Measurements from ENCODE around the gene DLG1. TPM values are rescaled to one million over a fixed set of nuclear protein-coding genes. Genes with fewer than 3 reads are reported as not detected.
"Not testable (repeated sequence)": the region's sequence is repeated elsewhere in the genome, so short reads cannot be mapped to it uniquely, and the experiment has no call there.

The DLG1 gene
- total RNA-seq, 1 donor from 2014 or later: 77.5 TPM

GRCh38 chr3:197285557-197285956 is 12.9 kb downstream of the DLG1 start:
- no peak for ATAC-seq
- intact Hi-C loops (cut with DNase I): no loop called here

GRCh38 chr3:197283045-197283444 is 15.4 kb downstream of the DLG1 start:
- H3K4me3 ChIP-seq: no peak overlapping the region
- TF ChIP-seq CTCF (IDR thresholded peaks at IDR 0.05): no peak
- no peaks in the 10 kb centered on the region for H3K27me3 ChIP-seq
- H3K36me3 ChIP-seq: peaks cover 29% of the 10 kb centered on the region
- no peak for ATAC-seq
- H3K27ac ChIP-seq: no peak overlapping the region
- intact Hi-C loops (cut with DNase I): no loop called here
- no peaks in the 10 kb centered on the region for H3K9me3 ChIP-seq
- no peak for DNase-seq
- no peaks in the 10 kb centered on the region for H3K4me1 ChIP-seq

More at GRCh38 chr3:197285557-197285956, 12.9 kb downstream of the DLG1 start:
- Histone ChIP-seq H3K27me3 (no peaks in the 10 kb centered on the region), H3K4me1 (peaks cover 3% of the 10 kb centered on the region), H3K4me3 (no peak overlapping the region), H3K36me3 (peaks cover 28% of the 10 kb centered on the region), H3K9me3 (no peaks in the 10 kb centered on the region), H3K27ac (no peak overlapping the region)
- DNase-seq: no peak
- no peak for TF ChIP-seq CTCF (IDR thresholded peaks at IDR 0.05)

GRCh38 chr3:197281849-197282248 is 16.6 kb downstream of the DLG1 start:
- H3K27me3 ChIP-seq: no peaks in the 10 kb centered on the region
- intact Hi-C loops (cut with DNase I): no loop called here
- ATAC-seq (no peak), DNase-seq (no peak)
- H3K9me3 ChIP-seq: no peaks in the 10 kb centered on the region
- H3K36me3 ChIP-seq: peaks cover 32% of the 10 kb centered on the region
- no peak for TF ChIP-seq CTCF (IDR thresholded peaks at IDR 0.05)
- no peak overlapping the region for H3K4me3 ChIP-seq
- H3K27ac ChIP-seq: no peak overlapping the region
- no peaks in the 10 kb centered on the region for H3K4me1 ChIP-seq

GRCh38 chr3:197280156-197280555 is 18.3 kb downstream of the DLG1 start:
- Histone ChIP-seq H3K27me3 (no peaks in the 10 kb centered on the region), H3K4me3 (no peak overlapping the region), H3K36me3 (peaks cover 34% of the 10 kb centered on the region), H3K4me1 (no peaks in the 10 kb centered on the region), H3K9me3 (no peaks in the 10 kb centered on the region), H3K27ac (no peak overlapping the region)
- intact Hi-C loops (cut with DNase I): no loop called here
- TF ChIP-seq CTCF (IDR thresholded peaks at IDR 0.05): no peak
- DNase-seq (no peak), ATAC-seq (no peak)

- DNase-seq (no peak), ATAC-seq (no peak)
- intact Hi-C loops (cut with DNase I): no loop called here
- H3K9me3 ChIP-seq: no peaks in the 10 kb centered on the region
- no peak overlapping the region for H3K27ac ChIP-seq
- TF ChIP-seq CTCF (IDR thresholded peaks at IDR 0.05): no peak
- H3K4me3 ChIP-seq: no peak overlapping the region
- no peaks in the 10 kb centered on the region for H3K4me1 ChIP-seq
- peaks cover 34% of the 10 kb centered on the region for H3K36me3 ChIP-seq
- H3K27me3 ChIP-seq: no peaks in the 10 kb centered on the region
Observed at GRCh38 chr3:197278933-197279332, 19.5 kb downstream of the DLG1 start.

- H3K27me3 ChIP-seq; intact Hi-C loops (cut with DNase I); H3K9me3 ChIP-seq; DNase-seq; H3K4me3 ChIP-seq; ATAC-seq; H3K27ac ChIP-seq; H3K4me1 ChIP-seq: not testable (repeated sequence)
- H3K36me3 ChIP-seq: peaks cover 22% of the 10 kb centered on the region
Observed at GRCh38 chr3:197276808-197277207, 21.6 kb downstream of the DLG1 start.
